ENCODE data around the gene TGM6. TPM values are rescaled to one million over a fixed set of nuclear protein-coding genes. Genes with fewer than 3 reads are reported as not detected.

Gene TGM6
- polyA plus RNA-seq (ENCODE audit: insufficient read length in 4 of 4), result not detected

- DNase-seq (ENCODE audit: low read depth in 4 of 4, low spot score in 3 of 4), result no peak
These were observed at the start of gene TGM6 for GRCh38 chr20:2380601-2381000. Gene TGM6 (plus strand): TSS chr20:2380901. CDS start chr20:2380969, 68 bp downstream.

DNA sequence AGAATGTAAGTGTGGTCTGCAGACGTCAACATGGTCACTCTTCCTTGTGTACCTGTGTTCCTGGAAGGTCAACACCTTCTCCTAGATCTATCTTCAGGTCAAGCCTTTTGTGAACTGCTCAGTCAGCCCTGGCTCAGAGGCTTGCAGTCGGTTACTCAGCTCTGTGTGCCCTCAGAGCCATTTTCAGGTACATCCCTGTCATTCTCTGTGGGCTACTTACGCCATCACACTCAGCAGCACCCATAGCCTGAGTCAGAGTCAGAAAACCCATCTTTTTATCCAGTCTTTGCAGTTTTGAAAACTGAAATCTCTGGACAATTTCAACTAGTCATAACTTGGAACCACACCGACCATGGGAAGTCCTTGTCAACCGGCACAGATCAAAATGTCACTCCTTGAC lies 49.6 kb upstream of the TGM6 start:
- DNase-seq (ENCODE audit: low read depth in 4 of 4, low spot score in 3 of 4), result no peak

GRCh38 chr20:2331901-2332565 lies 48.7 kb upstream of the TGM6 start:
- DNase-seq (ENCODE audit: low read depth in 4 of 4, low spot score in 3 of 4), result no peak

GRCh38 chr20:2332711-2333110 lies 48.0 kb upstream of the TGM6 start:
- no peak for DNase-seq (ENCODE audit: low read depth in 4 of 4, low spot score in 3 of 4)

- no peak for DNase-seq (ENCODE audit: low read depth in 4 of 4, low spot score in 3 of 4)
These were observed 46.9 kb upstream of the TGM6 start for GRCh38 chr20:2333821-2334220.

DNA sequence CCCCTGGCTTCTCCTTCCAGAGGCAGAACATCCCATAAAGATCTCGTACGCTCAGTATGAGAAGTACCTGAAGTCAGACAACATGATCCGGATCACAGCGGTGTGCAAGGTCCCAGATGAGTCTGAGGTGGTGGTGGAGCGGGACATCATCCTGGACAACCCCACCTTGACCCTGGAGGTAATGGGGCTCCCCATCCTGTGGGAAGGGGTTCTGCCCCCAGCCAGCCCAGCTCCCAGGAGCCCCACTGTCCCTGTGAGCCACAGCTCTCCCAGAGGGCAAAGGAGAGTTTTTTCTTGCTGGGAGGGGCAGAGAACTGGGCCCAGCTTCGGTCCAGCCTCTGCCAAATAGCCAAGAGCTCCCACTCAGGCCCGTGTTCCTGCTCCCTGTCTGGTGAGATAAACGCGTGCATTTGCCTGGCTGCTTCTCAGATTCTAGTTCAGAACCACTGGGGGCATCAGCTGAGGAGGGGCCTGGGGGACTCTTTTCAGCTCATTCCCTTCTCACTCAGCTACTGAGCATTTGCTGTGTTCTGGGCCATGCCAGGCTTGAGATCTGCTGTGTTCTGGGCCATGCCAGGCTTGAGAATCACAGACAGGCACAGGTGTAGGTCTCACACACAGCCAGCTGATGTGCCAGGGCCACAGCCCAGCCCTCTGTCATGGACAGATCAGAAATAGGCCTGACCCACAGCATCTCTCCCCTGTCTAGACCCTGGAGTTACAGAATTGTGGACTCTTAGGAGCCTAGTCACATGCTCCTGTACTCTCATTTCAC lies 45.4 kb upstream of the TGM6 start:
- no peak for DNase-seq (ENCODE audit: low read depth in 4 of 4, low spot score in 3 of 4)

DNA sequence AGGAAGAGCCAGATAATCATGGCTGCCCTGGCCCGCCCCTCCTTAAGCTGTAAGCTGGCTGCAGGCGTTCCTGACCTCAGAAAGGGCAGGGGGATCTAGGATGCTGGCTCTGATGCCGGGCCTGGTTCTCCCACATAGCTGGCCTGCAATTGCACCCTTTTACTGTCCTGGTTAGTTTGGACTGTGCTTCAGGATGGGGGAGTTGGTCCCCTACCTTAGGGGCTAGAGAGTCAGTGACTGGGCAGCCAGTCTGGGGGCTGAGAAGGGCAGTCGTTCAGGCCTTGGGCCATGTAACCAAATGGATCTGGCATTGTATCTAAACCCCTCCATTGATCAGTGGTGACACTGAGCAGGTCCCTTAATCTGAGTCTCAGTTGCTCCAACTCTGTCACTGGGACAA lies 44.2 kb upstream of the TGM6 start:
- DNase-seq (ENCODE audit: low read depth in 4 of 4, low spot score in 3 of 4), result no peak

DNA sequence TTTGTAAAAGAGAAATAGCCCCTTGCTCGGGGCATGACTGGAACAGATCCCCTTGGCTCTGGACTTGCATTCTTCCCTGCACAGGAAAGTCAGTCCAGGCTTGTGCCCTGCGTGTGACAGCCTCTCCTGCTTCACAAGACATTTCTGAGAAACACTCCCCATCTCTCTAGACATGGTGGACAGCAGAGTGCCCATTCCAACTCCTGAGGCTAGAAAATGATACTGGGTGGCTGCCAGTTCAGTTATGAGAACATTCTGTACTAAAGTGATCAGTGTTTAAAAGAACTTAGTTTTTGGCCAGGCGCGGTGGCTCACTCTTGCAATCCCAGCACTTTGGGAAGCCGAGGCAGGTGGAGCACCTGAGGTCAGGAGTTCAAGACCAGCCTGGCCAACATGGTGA lies 43.6 kb upstream of the TGM6 start:
- no peak for DNase-seq (ENCODE audit: low read depth in 4 of 4, low spot score in 3 of 4)

GRCh38 chr20:2338411-2339066 lies 42.2 kb upstream of the TGM6 start:
- DNase-seq (ENCODE audit: low read depth in 4 of 4, low spot score in 3 of 4), result peak in 2 of 4 donors; percentile 3 to 11

- no peak for DNase-seq (ENCODE audit: low read depth in 4 of 4, low spot score in 3 of 4)
These were observed 40.6 kb upstream of the TGM6 start for GRCh38 chr20:2340136-2340535.

DNA sequence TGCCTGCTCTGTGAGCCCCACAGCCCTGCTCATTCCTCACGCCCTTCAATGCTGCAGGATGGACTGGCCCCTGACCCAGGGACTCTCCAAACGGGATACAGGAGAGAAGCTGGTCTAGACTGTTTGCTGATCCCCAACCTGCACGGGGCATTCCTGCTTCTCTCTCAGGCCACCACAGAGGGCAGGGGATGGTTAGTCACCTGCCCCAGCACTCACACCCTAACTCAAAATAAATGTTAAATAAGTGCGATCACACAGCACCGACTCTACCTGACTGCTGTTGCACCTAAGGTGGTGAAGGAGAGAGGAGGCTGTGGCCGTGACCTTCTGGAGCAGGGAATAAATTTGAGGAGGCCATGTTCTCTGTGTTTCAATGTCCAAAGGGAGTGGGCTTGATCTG lies 39.9 kb upstream of the TGM6 start:
- no peak for DNase-seq (ENCODE audit: low read depth in 4 of 4, low spot score in 3 of 4)

- no peak for DNase-seq (ENCODE audit: low read depth in 4 of 4, low spot score in 3 of 4)
These were observed 39.4 kb upstream of the TGM6 start for GRCh38 chr20:2341336-2341735.

DNA sequence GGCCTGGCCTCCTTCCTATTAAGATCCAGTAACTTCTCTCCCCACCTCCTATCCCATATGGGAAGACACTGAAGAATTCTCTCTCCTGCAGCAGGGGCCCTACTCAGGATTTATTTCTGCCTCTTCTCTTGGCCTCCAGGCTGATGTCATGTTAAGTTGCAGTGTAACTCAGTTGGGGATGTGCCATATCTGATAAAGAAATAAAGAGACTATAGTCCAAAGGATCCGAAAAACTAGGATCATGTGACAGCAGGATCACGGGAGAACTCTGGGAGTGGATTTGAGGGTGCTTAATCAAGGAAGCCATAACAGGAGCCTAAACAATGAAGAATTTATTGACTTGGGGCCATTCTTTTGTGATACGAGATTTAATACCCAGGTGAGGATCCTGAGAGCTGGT lies 38.5 kb upstream of the TGM6 start:
- no peak for DNase-seq (ENCODE audit: low read depth in 4 of 4, low spot score in 3 of 4)

- DNase-seq (ENCODE audit: low read depth in 4 of 4, low spot score in 3 of 4), result no peak
These were observed 34.5 kb upstream of the TGM6 start for GRCh38 chr20:2346188-2346587.

GRCh38 chr20:2348336-2348735 lies 32.4 kb upstream of the TGM6 start:
- no peak for DNase-seq (ENCODE audit: low read depth in 4 of 4, low spot score in 3 of 4)

DNA sequence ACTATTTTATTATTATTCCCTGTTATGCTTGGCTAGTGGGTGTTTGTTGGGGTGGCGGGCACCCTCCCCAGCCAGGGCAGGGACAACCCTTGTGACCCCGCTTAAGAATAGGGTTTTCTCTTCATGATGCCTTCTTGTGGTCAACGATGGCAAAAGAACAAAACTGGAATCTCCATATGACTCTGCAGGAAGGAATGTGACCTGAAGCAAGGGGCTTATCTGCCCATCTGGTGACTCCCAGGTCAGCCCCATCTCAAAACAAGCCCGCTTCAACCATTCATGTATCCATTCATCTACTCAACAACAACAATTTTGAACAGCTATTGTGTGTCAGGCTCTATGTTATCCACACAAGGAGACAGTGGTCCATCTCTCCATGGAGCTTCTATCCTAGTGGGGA lies 30.9 kb upstream of the TGM6 start:
- DNase-seq (ENCODE audit: low read depth in 4 of 4, low spot score in 3 of 4), result no peak

- no peak for DNase-seq (ENCODE audit: low read depth in 4 of 4, low spot score in 3 of 4)
These were observed 30.1 kb upstream of the TGM6 start for GRCh38 chr20:2350606-2351005.

GRCh38 chr20:2353231-2353630 lies 27.5 kb upstream of the TGM6 start:
- no peak for DNase-seq (ENCODE audit: low read depth in 4 of 4, low spot score in 3 of 4)

- no peak for DNase-seq (ENCODE audit: low read depth in 4 of 4, low spot score in 3 of 4)
These were observed 23.6 kb upstream of the TGM6 start for GRCh38 chr20:2357114-2357513.

GRCh38 chr20:2358006-2358405 lies 22.7 kb upstream of the TGM6 start:
- DNase-seq (ENCODE audit: low read depth in 4 of 4, low spot score in 3 of 4), result no peak

DNA sequence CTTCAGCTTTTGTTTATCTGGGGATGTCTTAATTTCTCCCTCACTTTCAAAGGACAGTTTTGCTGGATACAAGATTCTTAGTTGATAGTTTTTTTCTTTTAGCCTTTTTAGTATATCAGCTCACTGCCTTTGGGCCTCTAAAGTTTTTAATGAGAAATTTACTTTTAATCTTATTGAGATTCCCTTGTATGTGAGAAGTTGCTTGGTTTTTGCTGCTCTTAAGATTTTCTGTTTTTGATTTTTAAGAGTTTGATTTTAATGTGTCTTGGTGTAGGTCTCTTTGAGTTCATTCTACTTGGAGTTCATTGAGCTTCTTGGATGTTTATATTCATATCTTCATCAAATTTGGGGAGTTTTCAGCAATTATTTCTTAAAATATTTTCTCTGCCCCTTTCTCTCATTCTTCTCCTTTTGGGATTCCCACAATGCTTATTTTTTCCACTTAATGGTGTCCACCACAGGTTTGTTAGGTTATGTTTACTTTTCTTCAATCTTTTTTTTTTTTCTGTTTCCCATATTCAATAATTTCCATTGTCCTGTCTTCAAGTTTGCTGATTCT lies 19.6 kb upstream of the TGM6 start:
- DNase-seq (ENCODE audit: low read depth in 4 of 4, low spot score in 3 of 4), result no peak

- no peak for DNase-seq (ENCODE audit: low read depth in 4 of 4, low spot score in 3 of 4)
These were observed 17.5 kb upstream of the TGM6 start for GRCh38 chr20:2363187-2363586.
